C4-2B (cell line): ENCODE measurements around the gene STAMBPL1.

Experiments used
- CTCF ChIP-seq: fragments of 450-650 bp; conservative IDR thresholded peaks from 2 replicates; pipeline ENCODE4 v1.5.1; 2017; ENCODE audit warnings: mild to moderate bottlenecking
- ZFX ChIP-seq: fragments of 450-650 bp; IDR thresholded peaks from 2 replicates; pipeline ENCODE4 v1.6.1; 2017

GRCh38 chr10:88881320-88881719, 1.3 kb downstream of the STAMBPL1 start:
- TF ChIP-seq CTCF = no peak
- no peak for TF ChIP-seq ZFX
